Ovary (tissue), 3 donors: ENCODE data around the gene HBEGF.

Source experiments
- EP300 ChIP-seq: sonication (generic); formaldehyde crosslinking; IDR thresholded peaks from one replicate; pipeline ENCODE4 v1.6.1; 2017; ENCODE audit warnings: antibody characterized with exemption
- POLR2A ChIP-seq: fragments of 450-650 bp; IDR thresholded peaks from one replicate; pipeline ENCODE4 v1.6.1; 2017; ENCODE audit warnings: antibody characterized with exemption, mild to moderate bottlenecking, moderate library complexity
- TF ChIP-seq, protein P1 (sequence below), 3 donors: fragments of 450-650 bp in 2 of 3; fragments of 200-600 bp in 1 of 3; IDR thresholded peaks; one replicate each; pipeline versions ENCODE4 v1.5.1 to v1.8.0; 2016 to 2022; ENCODE audit warnings: antibody characterized with exemption in 3 of 3, mild to moderate bottlenecking in 1 of 3
- donor health status: DM: no; HTN: no; CAD: no.

DNA sequence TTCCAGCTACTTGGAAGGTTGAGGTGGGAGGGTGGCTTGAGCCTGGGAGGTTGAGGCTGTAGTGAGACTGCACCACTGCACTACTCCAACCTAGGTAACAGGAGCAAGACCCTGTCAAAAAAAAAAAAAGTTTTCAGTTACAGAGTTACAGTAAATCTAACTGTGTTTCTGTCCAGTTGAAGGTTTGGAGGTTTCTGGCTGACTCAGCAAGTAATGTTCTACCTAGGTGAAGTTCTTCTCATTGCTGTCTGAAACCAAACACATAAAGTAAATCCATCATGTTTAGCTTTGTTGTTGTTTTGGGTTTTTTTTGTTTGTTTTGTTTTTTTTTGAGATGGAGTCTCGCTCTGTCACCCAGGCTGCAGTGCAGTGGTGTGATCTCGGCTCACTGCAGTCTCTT, 47.3 kb upstream of the HBEGF start:
- TF ChIP-seq POLR2A: no peak
- TF ChIP-seq, protein P1, sequence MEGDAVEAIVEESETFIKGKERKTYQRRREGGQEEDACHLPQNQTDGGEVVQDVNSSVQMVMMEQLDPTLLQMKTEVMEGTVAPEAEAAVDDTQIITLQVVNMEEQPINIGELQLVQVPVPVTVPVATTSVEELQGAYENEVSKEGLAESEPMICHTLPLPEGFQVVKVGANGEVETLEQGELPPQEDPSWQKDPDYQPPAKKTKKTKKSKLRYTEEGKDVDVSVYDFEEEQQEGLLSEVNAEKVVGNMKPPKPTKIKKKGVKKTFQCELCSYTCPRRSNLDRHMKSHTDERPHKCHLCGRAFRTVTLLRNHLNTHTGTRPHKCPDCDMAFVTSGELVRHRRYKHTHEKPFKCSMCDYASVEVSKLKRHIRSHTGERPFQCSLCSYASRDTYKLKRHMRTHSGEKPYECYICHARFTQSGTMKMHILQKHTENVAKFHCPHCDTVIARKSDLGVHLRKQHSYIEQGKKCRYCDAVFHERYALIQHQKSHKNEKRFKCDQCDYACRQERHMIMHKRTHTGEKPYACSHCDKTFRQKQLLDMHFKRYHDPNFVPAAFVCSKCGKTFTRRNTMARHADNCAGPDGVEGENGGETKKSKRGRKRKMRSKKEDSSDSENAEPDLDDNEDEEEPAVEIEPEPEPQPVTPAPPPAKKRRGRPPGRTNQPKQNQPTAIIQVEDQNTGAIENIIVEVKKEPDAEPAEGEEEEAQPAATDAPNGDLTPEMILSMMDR (IDR thresholded peaks at IDR 0.05): no peak
- no peak for TF ChIP-seq EP300
